Sigmoid colon (tissue), 7 donors: Measurements from ENCODE around the gene SLIT3. TPM values are rescaled to one million over a fixed set of nuclear protein-coding genes. Genes with fewer than 3 reads are reported as not detected.

Experiments
- DNase-seq: peaks from one replicate; pipeline ENCODE4 v3.0.0-alpha.2; 2019
- H3K27ac ChIP-seq, 4 donors: fragments of 200-600 bp; sonication (generic); one replicate each; pipeline ENCODE4 v1.5.1; 2016 to 2019; ENCODE audit warnings: mild to moderate bottlenecking in 1 of 4
- H3K27me3 ChIP-seq, 3 donors: fragments of 200-600 bp; sonication (generic); one replicate each; pipeline ENCODE4 v1.5.1; 2019; ENCODE audit warnings: mild to moderate bottlenecking in 1 of 3
- H3K36me3 ChIP-seq, 4 donors: fragments of 200-600 bp; sonication (generic); one replicate each; pipeline ENCODE4 v1.5.1; 2016 to 2019
- H3K4me1 ChIP-seq, 4 donors: fragments of 200-600 bp; sonication (generic); one replicate each; pipeline ENCODE4 v1.5.1; 2017 to 2019
- H3K4me3 ChIP-seq, 4 donors: fragments of 200-600 bp; sonication (generic); one replicate each; pipeline ENCODE4 v1.5.1; 2017 to 2019; ENCODE audit warnings: mild to moderate bottlenecking in 2 of 4, moderate library complexity in 1 of 4
- H3K9me3 ChIP-seq, 4 donors: fragments of 200-600 bp in 3 of 4; sonication (generic) in 3 of 4; one replicate each; pipeline versions ENCODE4 v1.5.1 to v1.6.1; 2013 to 2019
- CTCF ChIP-seq, 4 experiments: fragments of 450-650 bp in 3 of 4; fragments of 200-600 bp in 1 of 4; IDR thresholded peaks; one replicate each; pipeline ENCODE4 v1.5.1; 2016 to 2019; ENCODE audit warnings: antibody characterized with exemption in 4 of 4, mild to moderate bottlenecking in 3 of 4, moderate library complexity in 2 of 4
- EP300 ChIP-seq, 4 donors: sonication (generic); formaldehyde crosslinking; IDR thresholded peaks; one replicate each; pipeline ENCODE4 v1.6.1; 2017; ENCODE audit warnings: antibody characterized with exemption in 4 of 4
- POLR2A ChIP-seq, 2 donors: fragments of 450-650 bp; IDR thresholded peaks; one replicate each; pipeline ENCODE4 v1.6.1; 2016; ENCODE audit warnings: antibody characterized with exemption in 2 of 2, mild to moderate bottlenecking in 2 of 2, moderate library complexity in 2 of 2
- POLR2AphosphoS5 ChIP-seq, 4 donors: sonication (generic); formaldehyde crosslinking; IDR thresholded peaks; one replicate each; pipeline ENCODE4 v1.6.1; 2017; ENCODE audit warnings: antibody characterized with exemption in 4 of 4
- WGBS, 2 donors: extraction: QIAGEN DNeasy Blood & Tissue Kit; methylation state at CpG; one replicate each; pipeline ENCODE4 v1.1.7; 2013; 5-methylcytosine and 5-hydroxymethylcytosine counted together
- intact Hi-C: fragments of 100-400 bp; cut with DNase I; formaldehyde crosslinking; loops from one replicate; pipeline ENCODE4 v1.15.1; 2023
- polyA plus RNA-seq, 3 donors: library from polyadenylated mRNA; stranded (reverse); fragments of 200-250 nt; gene quantifications; one replicate each; pipeline ENCODE4 v1.2.3, GENCODE V29; 2013
- total RNA-seq, 4 donors: library from RNA; depleted of rRNA; stranded (reverse); fragments of >200 nt; gene quantifications; one replicate each; pipeline ENCODE4 v1.1.0, GENCODE V29; 2016
- donor health status: healthy with polysubstance abuse.
- donor health status: Bipolar disorder and iron deficiency.
- donor health status: healthy.

SLIT3 gene
- total and polyA plus RNA-seq, 7 donors: 0.23 to 46.3 (median 30.0) TPM

- no peaks in the 10 kb centered on the region for H3K9me3 ChIP-seq
- 54 to 78% methylated on average over 10 of the region's 10 CpGs for WGBS, 2 donors
- H3K27me3 ChIP-seq: no peaks in the 10 kb centered on the region
- intact Hi-C loops: no loop called here
- TF ChIP-seq EP300 (IDR thresholded peaks at IDR 0.05): no peak
- TF ChIP-seq POLR2A (IDR thresholded peaks at IDR 0.05): no peak
- no peak for TF ChIP-seq CTCF (IDR thresholded peaks at IDR 0.05)
- no peak for TF ChIP-seq POLR2AphosphoS5 (IDR thresholded peaks at IDR 0.05)
- DNase-seq: no peak
- no peaks in the 10 kb centered on the region for H3K36me3 ChIP-seq
- H3K4me3 ChIP-seq: no peak overlapping the region
- H3K4me1 ChIP-seq: peaks cover 0 to 9% (median 4%) of the 10 kb centered on the region in 4 donors
- peak overlapping the region in 3 of 4 donors; percentile 8 to 52 (median 41) for H3K27ac ChIP-seq
These were observed 646.7 kb downstream of the SLIT3 start for GRCh38 chr5:168654211-168654721.

- Histone ChIP-seq H3K4me1 (peaks cover 0 to 9% (median 4%) of the 10 kb centered on the region in 4 donors), H3K36me3 (no peaks in the 10 kb centered on the region), H3K9me3 (no peaks in the 10 kb centered on the region), H3K4me3 (no peak overlapping the region), H3K27ac (no peak overlapping the region), H3K27me3 (no peaks in the 10 kb centered on the region)
- no peak for TF ChIP-seq POLR2AphosphoS5 (IDR thresholded peaks at IDR 0.05)
- WGBS, 2 donors: 66 to 68% methylated on average over 4 of the region's 4 CpGs
- DNase-seq: no peak
- intact Hi-C loops: no loop called here
These were observed 647.3 kb downstream of the SLIT3 start for GRCh38 chr5:168653626-168654025.

- no peaks in the 10 kb centered on the region for H3K27me3 ChIP-seq
- H3K36me3 ChIP-seq: no peaks in the 10 kb centered on the region
- H3K4me1 ChIP-seq: peaks cover 0 to 9% (median 4%) of the 10 kb centered on the region in 4 donors
- no peak for TF ChIP-seq CTCF (IDR thresholded peaks at IDR 0.05)
- no peak for TF ChIP-seq POLR2AphosphoS5 (IDR thresholded peaks at IDR 0.05)
- no peak for TF ChIP-seq EP300 (IDR thresholded peaks at IDR 0.05)
- no peak for TF ChIP-seq POLR2A (IDR thresholded peaks at IDR 0.05)
- intact Hi-C loops: no loop called here
- H3K9me3 ChIP-seq: no peaks in the 10 kb centered on the region
- no peak overlapping the region for H3K27ac ChIP-seq
- DNase-seq: no peak
- no peak overlapping the region for H3K4me3 ChIP-seq
These were observed 649.3 kb downstream of the SLIT3 start for GRCh38 chr5:168651648-168652047.

GRCh38 chr5:168649306-168649705 is 651.6 kb downstream of the SLIT3 start:
- 88 to 95% methylated on average over 2 of the region's 2 CpGs for WGBS, 2 donors
- no peak for DNase-seq
- Histone ChIP-seq H3K27me3 (no peaks in the 10 kb centered on the region), H3K27ac (no peak overlapping the region), H3K36me3 (no peaks in the 10 kb centered on the region), H3K4me1 (peaks cover 0 to 8% (median 1%) of the 10 kb centered on the region in 4 donors), H3K4me3 (no peak overlapping the region), H3K9me3 (no peaks in the 10 kb centered on the region)
- TF ChIP-seq EP300 (IDR thresholded peaks at IDR 0.05) (no peak), POLR2AphosphoS5 (IDR thresholded peaks at IDR 0.05) (no peak), POLR2A (IDR thresholded peaks at IDR 0.05) (no peak), CTCF (IDR thresholded peaks at IDR 0.05) (no peak)
- intact Hi-C loops: no loop called here

- no peak for DNase-seq
- 92 to 95% methylated on average over 1 of the region's 1 CpG for WGBS, 2 donors
- H3K9me3 ChIP-seq: no peaks in the 10 kb centered on the region
- no peak for TF ChIP-seq CTCF (IDR thresholded peaks at IDR 0.05)
- intact Hi-C loops: no loop called here
- H3K27ac ChIP-seq: no peak overlapping the region
- no peaks in the 10 kb centered on the region for H3K27me3 ChIP-seq
- H3K36me3 ChIP-seq: no peaks in the 10 kb centered on the region
- no peak overlapping the region for H3K4me3 ChIP-seq
- H3K4me1 ChIP-seq: peaks cover 0 to 1% (median 0%) of the 10 kb centered on the region in 4 donors
These were observed 652.4 kb downstream of the SLIT3 start for GRCh38 chr5:168648576-168648975.
